GM13977 (cell line): ENCODE measurements around the gene DHX32.

Source experiments
- DNase-seq: peaks from one replicate; pipeline ENCODE4 v3.0.0; 2012; ENCODE audit warnings: low spot score
- CTCF ChIP-seq: IDR thresholded peaks from 2 replicates; pipeline ENCODE4 v1.5.1; 2012; ENCODE audit warnings: mild to moderate bottlenecking, control low read depth; ENCODE audit not compliant: insufficient read depth; ENCODE audit errors: extremely low read depth, missing control alignments
- in situ Hi-C: fragments of 300-500 bp; cut with MboI; formaldehyde crosslinking; loops from one replicate; pipeline ENCODE4 v1.12.0; 2022; ENCODE audit warnings: low sequenced_read_pairs, low pct_unique_long_range_greater_than_20kb, mixed read lengths, inconsistent platforms; ENCODE audit not compliant: unreplicated experiment

DHX32 gene

GRCh38 chr10:125852487-125852886, 28.6 kb downstream of the DHX32 start:
- TF ChIP-seq CTCF, result no peak
- in situ Hi-C loops, result no loop called here
- DNase-seq, result no peak

- TF ChIP-seq CTCF, result no peak
- in situ Hi-C loops, result no loop called here
- no peak for DNase-seq
Observed at GRCh38 chr10:125850766-125851731, 30.0 kb downstream of the DHX32 start.

DNA sequence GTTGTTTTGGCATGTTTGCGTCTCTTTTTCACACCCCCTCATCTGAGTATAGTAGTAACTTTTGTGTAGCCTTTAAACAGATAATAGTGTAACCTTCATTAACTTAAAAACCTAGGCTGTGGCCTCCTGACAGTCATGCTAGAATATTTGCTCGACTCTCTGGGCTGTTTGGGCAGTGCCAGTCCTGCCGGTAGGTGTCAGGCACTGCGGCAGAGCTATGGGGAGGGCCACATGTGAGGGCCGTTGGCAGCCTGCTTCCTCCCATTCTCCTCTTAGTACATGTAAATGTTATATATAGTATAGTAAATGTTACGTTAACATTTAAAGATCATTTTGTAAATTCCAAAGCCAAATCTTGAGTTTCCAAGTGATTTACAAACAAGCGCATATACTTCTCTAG, 31.6 kb downstream of the DHX32 start:
- DNase-seq, result no peak
- in situ Hi-C loops, result no loop called here
- no peak for TF ChIP-seq CTCF

DNA sequence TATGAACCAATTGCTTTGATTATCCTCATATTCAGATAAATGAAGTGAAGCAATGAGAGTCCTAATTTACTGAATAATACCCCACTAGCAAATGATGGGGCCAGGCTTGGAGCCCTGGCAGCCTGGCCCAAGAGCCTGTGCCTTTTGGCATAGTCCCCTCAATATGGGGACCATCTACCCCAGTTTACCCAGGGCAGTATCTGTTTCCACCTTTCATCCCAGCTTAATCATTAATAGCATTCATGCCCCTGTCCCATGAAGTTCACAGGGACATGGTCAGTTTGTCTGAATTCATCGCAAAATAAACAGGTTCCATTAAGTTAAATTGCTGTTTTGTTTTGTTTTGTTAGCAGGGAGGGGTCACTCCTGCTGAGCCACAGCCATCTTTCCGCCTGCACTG, 32.2 kb downstream of the DHX32 start:
- TF ChIP-seq CTCF, result no peak
- DNase-seq, result no peak
- in situ Hi-C loops, result no loop called here

DNA sequence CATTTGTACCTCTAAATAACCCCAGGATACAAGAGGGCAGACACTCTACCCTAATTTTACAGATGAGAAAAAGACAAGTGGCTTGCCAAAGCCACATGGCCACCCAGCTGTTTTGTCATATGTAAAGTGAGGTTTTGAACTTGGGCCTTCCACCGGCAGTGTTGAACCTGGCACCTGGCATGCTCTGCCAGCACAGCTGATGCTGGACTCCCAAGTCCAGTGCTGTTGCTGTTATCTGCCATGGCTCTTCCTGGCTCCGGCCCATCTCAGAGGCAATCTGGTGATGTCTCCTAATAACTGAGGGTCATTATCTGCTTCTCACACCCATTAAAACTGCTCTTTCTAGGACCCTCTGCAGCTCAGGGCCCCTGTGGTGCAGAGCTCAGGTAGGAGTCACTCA, 32.7 kb downstream of the DHX32 start:
- DNase-seq, result no peak
- TF ChIP-seq CTCF, result no peak
- in situ Hi-C loops, result no loop called here

- no peak for DNase-seq
- in situ Hi-C loops, result no loop called here
- TF ChIP-seq CTCF, result no peak
Observed at GRCh38 chr10:125846894-125847293, 34.2 kb downstream of the DHX32 start.
